ENCODE data around the gene CACNA1I.

DNA sequence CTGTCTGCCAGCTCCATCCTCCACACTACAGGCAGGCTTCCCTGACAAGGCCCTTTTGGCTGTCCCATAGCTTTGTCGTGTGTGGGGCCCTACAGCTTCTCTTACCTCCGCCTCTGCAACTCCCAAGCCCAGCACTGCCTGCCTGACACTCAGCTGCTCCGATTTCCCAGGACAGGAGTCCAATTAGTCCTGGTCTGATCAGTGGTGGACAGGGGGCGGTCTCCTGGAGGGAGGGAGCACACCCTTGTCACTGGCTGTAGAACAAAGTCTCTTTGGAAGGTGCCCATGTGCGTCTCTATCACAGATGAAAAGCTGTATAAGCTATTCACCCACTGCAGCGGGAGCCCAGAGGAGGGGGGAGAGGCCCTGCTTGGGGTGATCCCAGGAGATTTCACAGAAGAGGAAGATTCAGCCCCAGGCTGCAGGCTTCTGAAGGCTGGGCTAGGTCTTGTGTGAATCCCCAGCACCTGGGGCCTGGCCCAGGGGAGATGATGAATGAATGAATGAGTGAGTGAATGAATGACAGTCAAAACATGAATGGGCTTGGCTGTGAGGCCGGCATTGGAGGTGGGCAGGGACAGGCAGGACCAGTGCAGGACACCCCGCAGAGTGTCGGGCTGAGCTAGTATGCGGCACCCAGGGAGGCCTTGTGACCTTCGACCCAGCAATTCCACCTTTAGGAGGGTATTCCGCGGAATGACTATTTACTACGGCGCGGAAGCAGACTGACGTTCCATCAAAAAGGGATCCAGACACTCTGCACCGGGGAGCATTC is 142.4 kb downstream of the CACNA1I start:
- TF ChIP-seq, protein P1, sequence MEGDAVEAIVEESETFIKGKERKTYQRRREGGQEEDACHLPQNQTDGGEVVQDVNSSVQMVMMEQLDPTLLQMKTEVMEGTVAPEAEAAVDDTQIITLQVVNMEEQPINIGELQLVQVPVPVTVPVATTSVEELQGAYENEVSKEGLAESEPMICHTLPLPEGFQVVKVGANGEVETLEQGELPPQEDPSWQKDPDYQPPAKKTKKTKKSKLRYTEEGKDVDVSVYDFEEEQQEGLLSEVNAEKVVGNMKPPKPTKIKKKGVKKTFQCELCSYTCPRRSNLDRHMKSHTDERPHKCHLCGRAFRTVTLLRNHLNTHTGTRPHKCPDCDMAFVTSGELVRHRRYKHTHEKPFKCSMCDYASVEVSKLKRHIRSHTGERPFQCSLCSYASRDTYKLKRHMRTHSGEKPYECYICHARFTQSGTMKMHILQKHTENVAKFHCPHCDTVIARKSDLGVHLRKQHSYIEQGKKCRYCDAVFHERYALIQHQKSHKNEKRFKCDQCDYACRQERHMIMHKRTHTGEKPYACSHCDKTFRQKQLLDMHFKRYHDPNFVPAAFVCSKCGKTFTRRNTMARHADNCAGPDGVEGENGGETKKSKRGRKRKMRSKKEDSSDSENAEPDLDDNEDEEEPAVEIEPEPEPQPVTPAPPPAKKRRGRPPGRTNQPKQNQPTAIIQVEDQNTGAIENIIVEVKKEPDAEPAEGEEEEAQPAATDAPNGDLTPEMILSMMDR (IDR thresholded peaks at IDR 0.05), result no peak
- no peak for TF ChIP-seq POLR2A (IDR thresholded peaks at IDR 0.05)
